Heart right ventricle (tissue), 16 donors: ENCODE measurements around the gene NPHP4. TPM values are rescaled to one million over a fixed set of nuclear protein-coding genes. Genes with fewer than 3 reads are reported as not detected.
"Not testable (repeated sequence)": the region's sequence is repeated elsewhere in the genome, so short reads cannot be mapped to it uniquely, and the experiment has no call there.

ENCODE experiments used
- ATAC-seq, 8 donors: fragments of 200-7000 bp; cut with Tn5 transposase; one replicate each; pipeline ENCODE4 v1.9.1; 2020; ENCODE audit warnings: mild to moderate bottlenecking in 8 of 8, moderate library complexity in 8 of 8, moderate number of reproducible peaks in 1 of 8
- DNase-seq, 2 donors: peaks; one replicate each; pipeline ENCODE4 v3.0.0-alpha.2; 2020
- H3K27ac ChIP-seq, 10 donors: fragments of 200-600 bp; sonication (generic) in 2 of 10; one replicate each; pipeline versions ENCODE4 v1.5.0 to v1.8.0; 2020 to 2022; ENCODE audit warnings: mild to moderate bottlenecking in 3 of 10
- H3K27me3 ChIP-seq, 7 donors: fragments of 200-600 bp; one replicate each; pipeline ENCODE4 v1.8.0; 2021 to 2022; ENCODE audit warnings: mild to moderate bottlenecking in 2 of 7
- H3K36me3 ChIP-seq, 9 donors: fragments of 200-600 bp; sonication (generic) in 1 of 9; one replicate each; pipeline versions ENCODE4 v1.5.0 to v1.8.0; 2020 to 2022; ENCODE audit warnings: mild to moderate bottlenecking in 2 of 9
- H3K4me1 ChIP-seq, 9 donors: fragments of 200-600 bp; sonication (generic) in 1 of 9; one replicate each; pipeline versions ENCODE4 v1.5.0 to v1.8.0; 2020 to 2022; ENCODE audit warnings: mild to moderate bottlenecking in 4 of 9
- H3K4me3 ChIP-seq, 10 donors: fragments of 200-600 bp; sonication (generic) in 2 of 10; one replicate each; pipeline versions ENCODE4 v1.5.0 to v1.8.0; 2020 to 2022; ENCODE audit warnings: mild to moderate bottlenecking in 7 of 10, moderate library complexity in 2 of 10
- H3K9me3 ChIP-seq, 11 donors: fragments of 200-600 bp in 10 of 11; sonication (generic) in 2 of 11; one replicate each; pipeline versions ENCODE4 v1.5.0 to v1.8.0; 2013 to 2022; ENCODE audit warnings: mild to moderate bottlenecking in 2 of 11, control low read depth in 1 of 11, moderate library complexity in 1 of 11
- CTCF ChIP-seq, 9 donors: fragments of 200-600 bp; sonication (generic) in 2 of 9; IDR thresholded peaks; one replicate each; pipeline versions ENCODE4 v1.5.0 to v1.8.0; 2021 to 2022; ENCODE audit warnings: antibody characterized with exemption in 9 of 9, mild to moderate bottlenecking in 5 of 9, moderate library complexity in 1 of 9
- WGBS, 2 donors: extraction: QIAGEN DNeasy Blood & Tissue Kit; methylation state at CpG; one replicate each; pipeline ENCODE4 v1.1.7; 2013; ENCODE audit warnings: inconsistent platforms in 1 of 2; 5-methylcytosine and 5-hydroxymethylcytosine counted together
- intact Hi-C, 10 donors: fragments of 100-400 bp; cut with DNase I; formaldehyde crosslinking; loops; one replicate each; pipeline versions ENCODE4 v1.11.1 to v1.14.2; 2022
- polyA plus RNA-seq, 2 donors: library from polyadenylated mRNA; stranded (reverse); fragments of 200-250 nt; gene quantifications; one replicate each; pipeline ENCODE4 v1.2.3, GENCODE V29; 2013
- total RNA-seq, 10 donors: library from RNA; stranded (reverse); fragmentation: NEBNext Ultra II Directional in 3 of 10; extraction: Animal tissue kit (Norgen Biotek cat#: 25700) in 3 of 10; gene quantifications; one replicate each; pipeline versions ENCODE4 v1.2.1 to v1.2.4, GENCODE V29; 2021 to 2023
- donor health status: Arrhythmogenic right ventricular cardiomyopathy.
- donor health status: ischemic (EF 13 %, LVEDD 7.1; RV severe dilation, severe dysfunction).
- donor health status: healthy with polysubstance abuse.
- donor health status: DM: no; HTN: yes; CAD: no.
- donor health status: DM: no; HTN: no; CAD: no.
- donor health status: ischemic (EF 25% LVEDD 6.9; RV normal size, moderate dysfunction).
- donor health status: ischemic (EF 25% LVEDD 5.7; RV mildly dilated, moderate dysfunction).
- donor health status: healthy.
- donor health status: DM: yes; HTN: yes; CAD: no.
- donor health status: Ischemic cardiomyopathy.
- donor health status: ischemic (EF 35%, LVEDD 5.7; RV mildly dilated, moderate dysfunction).
- donor health status: nonischemic (EF 11% LVEDD 7.7; RV severe dilation, severe dysfunction).
- donor health status: DM: yes; HTN: yes; CAD: no.
- donor health status: PGD.
- donor health status: ischemic (EF 29% LVEDD 5.4; RV normal size, mild dysfunction).
- donor health status: nonischemic (EF 23%, LVEDD 6.1; RV moderate dilation, normal function).

Gene NPHP4
- total and polyA plus RNA-seq, 12 donors = 2.4 to 5.7 (median 3.3) TPM

GRCh38 chr1:5928714-5929400 lies 63.4 kb downstream of the NPHP4 start:
- TF ChIP-seq CTCF (IDR thresholded peaks at IDR 0.05) = no peak
- Histone ChIP-seq H3K27me3 (no peaks in the 10 kb centered on the region), H3K27ac (no peak overlapping the region), H3K9me3 (peaks cover 0 to 7% (median 0%) of the 10 kb centered on the region in 11 donors), H3K36me3 (peaks cover 0 to 71% (median 0%) of the 10 kb centered on the region in 9 donors), H3K4me1 (no peaks in the 10 kb centered on the region), H3K4me3 (no peak overlapping the region)
- intact Hi-C loops = no loop called here
- WGBS, 2 donors = 89 to 92% methylated on average over 4 of the region's 4 CpGs
- DNase-seq (no peak), ATAC-seq (no peak)

- ATAC-seq = no peak
- Histone ChIP-seq H3K4me1 (no peaks in the 10 kb centered on the region), H3K4me3 (no peak overlapping the region), H3K9me3 (peaks cover 0 to 7% (median 0%) of the 10 kb centered on the region in 11 donors), H3K27ac (no peak overlapping the region), H3K27me3 (no peaks in the 10 kb centered on the region), H3K36me3 (peaks cover 0 to 68% (median 0%) of the 10 kb centered on the region in 9 donors)
- TF ChIP-seq CTCF (IDR thresholded peaks at IDR 0.05) = no peak
- intact Hi-C loops = no loop called here
- no peak for DNase-seq
- WGBS, 2 donors = 95% methylated on average over 19 of the region's 19 CpGs
Observed at GRCh38 chr1:5927506-5928370, 64.5 kb downstream of the NPHP4 start.

- Histone ChIP-seq H3K36me3 (peaks cover 0 to 59% (median 0%) of the 10 kb centered on the region in 9 donors), H3K9me3 (peaks cover 0 to 7% (median 0%) of the 10 kb centered on the region in 11 donors), H3K27ac (no peak overlapping the region), H3K27me3 (no peaks in the 10 kb centered on the region), H3K4me3 (no peak overlapping the region), H3K4me1 (no peaks in the 10 kb centered on the region)
- TF ChIP-seq CTCF (IDR thresholded peaks at IDR 0.05) = no peak
- ATAC-seq (no peak), DNase-seq (no peak)
- intact Hi-C loops = no loop called here
- 95 to 96% methylated on average over 18 of the region's 18 CpGs for WGBS, 2 donors
Observed at GRCh38 chr1:5926686-5927435, 65.4 kb downstream of the NPHP4 start.

- ATAC-seq, H3K27me3 ChIP-seq, intact Hi-C loops, H3K4me3 ChIP-seq, DNase-seq, H3K27ac ChIP-seq, H3K9me3 ChIP-seq, H3K4me1 ChIP-seq: not testable (repeated sequence)
- peaks cover 0 to 32% (median 0%) of the 10 kb centered on the region in 9 donors for H3K36me3 ChIP-seq
- 89 to 91% methylated on average over 19 of the region's 21 CpGs for WGBS, 2 donors
Observed at GRCh38 chr1:5922700-5923330, 69.4 kb downstream of the NPHP4 start.
